SK-N-SH treated with all-trans-retinoic acid at 6 μM for 48 hours (cell line): ENCODE data around the gene GH1.
"Not testable (repeated sequence)": the region's sequence is repeated elsewhere in the genome, so short reads cannot be mapped to it uniquely, and the experiment has no call there.

Experiments
- ATAC-seq: fragments of 200-7000 bp; cut with Tn5 transposase; 3 replicates; pipeline ENCODE4 v1.9.1; 2020; ENCODE audit warnings: mild to moderate bottlenecking, moderate library complexity
- ARNTL ChIP-seq: fragments of 450-650 bp; formaldehyde crosslinking; IDR thresholded peaks from 2 replicates; pipeline ENCODE4 v1.5.0; 2020; ENCODE audit warnings: low read depth, mild to moderate bottlenecking, moderate library complexity, borderline replicate concordance
- BACH2 ChIP-seq: fragments of 250-450 bp; sonication (Bioruptor Pico); IDR thresholded peaks from 2 replicates; pipeline ENCODE4 v1.9.0; 2021; ENCODE audit warnings: mild to moderate bottlenecking, borderline replicate concordance
- ESRRG ChIP-seq: fragments of 250-450 bp; sonication (Bioruptor Pico); IDR thresholded peaks from 2 replicates; pipeline ENCODE4 v1.6.1; 2021; ENCODE audit warnings: mild to moderate bottlenecking
- OSR1 ChIP-seq: fragments of 250-450 bp; sonication (Bioruptor Pico); IDR thresholded peaks from 2 replicates; pipeline ENCODE4 v1.8.0; 2022; ENCODE audit warnings: moderate library complexity, mild to moderate bottlenecking, inconsistent platforms
- PATZ1 ChIP-seq: fragments of 250-450 bp; sonication (Bioruptor Pico); IDR thresholded peaks from 2 replicates; pipeline ENCODE4 v1.8.0; 2020; ENCODE audit warnings: mild to moderate bottlenecking, moderate library complexity, borderline replicate concordance
- PPARA ChIP-seq: fragments of 250-450 bp; sonication (Bioruptor Pico); IDR thresholded peaks from 2 replicates; pipeline ENCODE4 v1.5.0; 2020; ENCODE audit warnings: mild to moderate bottlenecking, borderline replicate concordance
- TSHZ2 ChIP-seq: fragments of 250-450 bp; sonication (Bioruptor Pico); IDR thresholded peaks from 2 replicates; pipeline ENCODE4 v1.5.0; 2020; ENCODE audit warnings: mild to moderate bottlenecking, moderate library complexity
- ZC3H10 ChIP-seq: fragments of 250-450 bp; sonication (Bioruptor Pico); IDR thresholded peaks from 2 replicates; pipeline ENCODE4 v1.5.1; 2021; ENCODE audit warnings: mild to moderate bottlenecking, moderate library complexity
- ZFP3 ChIP-seq: fragments of 250-450 bp; sonication (Bioruptor Pico); IDR thresholded peaks from 2 replicates; pipeline ENCODE4 v1.5.0; 2020; ENCODE audit warnings: mild to moderate bottlenecking, moderate library complexity
- ZFP30 ChIP-seq: fragments of 450-650 bp; formaldehyde crosslinking; IDR thresholded peaks from 2 replicates; pipeline ENCODE4 v1.5.0; 2022; ENCODE audit warnings: mild to moderate bottlenecking, moderate library complexity
- ZNF565 ChIP-seq: fragments of 450-650 bp; formaldehyde crosslinking; conservative IDR thresholded peaks from 2 replicates; pipeline ENCODE4 v1.5.0; 2020; ENCODE audit warnings: low read depth, mild to moderate bottlenecking, moderate library complexity
- ZNF70 ChIP-seq: fragments of 450-650 bp; formaldehyde crosslinking; IDR thresholded peaks from 2 replicates; pipeline ENCODE4 v1.5.0; 2020; ENCODE audit warnings: mild to moderate bottlenecking, moderate library complexity
- ZNF8 ChIP-seq: fragments of 450-650 bp; formaldehyde crosslinking; IDR thresholded peaks from 2 replicates; pipeline ENCODE4 v1.5.0; 2020; ENCODE audit warnings: mild to moderate bottlenecking, moderate library complexity
- TF ChIP-seq, protein P1 (sequence below): fragments of 250-450 bp; sonication (Bioruptor Pico); IDR thresholded peaks from 2 replicates; pipeline ENCODE4 v1.5.1; 2021; ENCODE audit warnings: mild to moderate bottlenecking, moderate library complexity

GH1 gene

GRCh38 chr17:63926164-63926563 lies 7.5 kb upstream of the GH1 start (continued):
- TF ChIP-seq BACH2 (CRISPR knock-in tag) (no peak), ZFP30 (CRISPR knock-in tag) (no peak), ZNF70 (CRISPR knock-in tag) (no peak), TSHZ2 (CRISPR knock-in tag) (no peak), ARNTL (CRISPR knock-in tag) (no peak)
- TF ChIP-seq, protein P1, sequence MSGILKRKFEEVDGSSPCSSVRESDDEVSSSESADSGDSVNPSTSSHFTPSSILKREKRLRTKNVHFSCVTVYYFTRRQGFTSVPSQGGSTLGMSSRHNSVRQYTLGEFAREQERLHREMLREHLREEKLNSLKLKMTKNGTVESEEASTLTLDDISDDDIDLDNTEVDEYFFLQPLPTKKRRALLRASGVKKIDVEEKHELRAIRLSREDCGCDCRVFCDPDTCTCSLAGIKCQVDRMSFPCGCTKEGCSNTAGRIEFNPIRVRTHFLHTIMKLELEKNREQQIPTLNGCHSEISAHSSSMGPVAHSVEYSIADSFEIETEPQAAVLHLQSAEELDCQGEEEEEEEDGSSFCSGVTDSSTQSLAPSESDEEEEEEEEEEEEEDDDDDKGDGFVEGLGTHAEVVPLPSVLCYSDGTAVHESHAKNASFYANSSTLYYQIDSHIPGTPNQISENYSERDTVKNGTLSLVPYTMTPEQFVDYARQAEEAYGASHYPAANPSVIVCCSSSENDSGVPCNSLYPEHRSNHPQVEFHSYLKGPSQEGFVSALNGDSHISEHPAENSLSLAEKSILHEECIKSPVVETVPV, result no peak

DNA sequence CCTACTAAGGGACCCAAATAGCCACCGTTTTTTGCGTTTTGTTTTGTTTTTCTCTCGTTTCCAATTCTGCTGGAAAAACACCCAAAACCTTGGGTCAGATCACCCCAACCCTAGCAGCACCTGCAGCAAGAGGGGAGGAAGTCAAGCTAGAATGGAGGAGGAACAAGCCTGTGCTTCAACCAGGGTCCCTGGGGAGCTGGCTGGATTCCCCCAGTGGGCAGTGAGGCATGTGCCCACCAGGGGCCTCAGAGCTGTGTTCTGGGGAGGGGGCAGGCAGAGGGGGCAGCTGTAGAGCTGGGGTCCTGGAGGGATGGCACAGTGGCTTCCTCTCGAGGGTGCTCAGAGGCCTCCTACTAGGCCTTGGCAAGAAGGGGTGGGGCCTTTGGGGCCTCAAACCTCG lies 7.0 kb upstream of the GH1 start:
- ATAC-seq, result no peak
- TF ChIP-seq OSR1 (CRISPR knock-in tag) (no peak), ZFP3 (CRISPR knock-in tag) (no peak), PPARA (no peak), PATZ1 (CRISPR knock-in tag) (no peak), ESRRG (CRISPR knock-in tag) (no peak)

GRCh38 chr17:63922402-63922801 lies 3.8 kb upstream of the GH1 start:
- ATAC-seq, result not testable (repeated sequence)

DNA sequence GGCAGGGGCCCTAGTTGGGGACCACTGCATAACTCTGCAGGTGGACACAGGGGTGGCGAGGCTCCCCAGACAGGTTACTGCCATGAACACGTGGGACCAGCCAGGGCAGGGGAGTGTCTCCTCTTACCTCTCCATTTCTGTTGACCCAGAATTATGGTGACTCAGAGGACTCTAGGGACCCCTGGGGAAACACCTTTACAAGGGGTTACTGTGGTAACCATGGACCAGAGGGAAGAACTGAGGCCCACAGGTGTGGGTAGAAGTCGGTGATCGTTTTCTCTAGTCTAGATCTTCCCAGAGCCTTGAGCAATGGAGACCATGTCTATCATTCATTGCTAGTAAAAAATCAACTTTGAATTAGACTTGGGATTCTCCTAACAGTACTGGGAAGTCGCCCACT lies 2.1 kb upstream of the GH1 start:
- not testable (repeated sequence) for ATAC-seq

DNA sequence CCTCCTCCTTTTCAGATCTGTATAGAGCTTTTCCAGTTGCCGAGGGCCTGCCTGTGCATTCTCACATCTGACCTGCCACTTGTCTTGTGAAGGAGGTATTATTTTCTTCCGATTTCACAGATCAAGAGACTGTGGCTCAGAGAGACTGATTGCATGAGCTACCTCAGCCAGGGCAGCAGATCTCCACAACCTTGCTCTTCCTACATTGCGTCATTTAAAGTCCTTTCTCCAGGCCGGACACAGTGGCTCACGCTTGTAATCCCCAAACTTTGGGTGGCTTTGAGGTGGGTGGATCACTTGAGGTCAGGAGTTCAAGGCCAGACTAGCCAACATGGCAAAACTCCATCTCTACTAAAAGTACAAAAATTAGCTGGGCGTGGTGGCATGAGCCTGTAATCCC lies 1.4 kb upstream of the GH1 start:
- ATAC-seq, result not testable (repeated sequence)

GRCh38 chr17:63919311-63919723 lies 678 bp upstream of the GH1 start:
- peak; percentile 96 for ATAC-seq
- TF ChIP-seq TSHZ2 (CRISPR knock-in tag), result no peak
- no peak for TF ChIP-seq ZNF565 (CRISPR knock-in tag)
- no peak for TF ChIP-seq ZFP3 (CRISPR knock-in tag)
- no peak for TF ChIP-seq ZNF70 (CRISPR knock-in tag)

DNA sequence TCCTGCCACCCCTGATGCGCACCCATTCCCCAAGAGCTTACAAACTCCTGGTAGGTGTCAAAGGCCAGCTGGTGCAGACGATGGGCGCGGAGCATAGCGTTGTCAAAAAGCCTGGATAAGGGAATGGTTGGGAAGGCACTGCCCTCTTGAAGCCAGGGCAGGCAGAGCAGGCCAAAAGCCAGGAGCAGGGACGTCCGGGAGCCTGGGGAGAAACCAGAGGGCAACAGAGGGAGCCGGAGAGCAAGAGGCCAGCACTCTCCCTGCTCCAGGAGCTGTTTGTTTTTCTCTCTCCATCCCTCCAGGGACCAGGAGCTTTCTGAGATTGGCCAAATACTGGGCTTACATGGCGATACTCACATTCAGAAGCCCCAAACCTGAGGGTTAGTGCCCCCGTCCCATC lies 334 bp downstream of the GH1 start:
- TF ChIP-seq ESRRG (CRISPR knock-in tag) (no peak), ZC3H10 (CRISPR knock-in tag) (no peak), ZNF8 (CRISPR knock-in tag) (no peak)
- ATAC-seq, result no peak
